Lung microvascular endothelial cell (primary cell): ENCODE measurements around the gene KRTAP10-8. TPM values are rescaled to one million over a fixed set of nuclear protein-coding genes. Genes with fewer than 3 reads are reported as not detected.
"Not testable (repeated sequence)": the region's sequence is repeated elsewhere in the genome, so short reads cannot be mapped to it uniquely, and the experiment has no call there.

Experiments
- DNase-seq, 2 donors: peaks; one replicate each; pipeline versions ENCODE4 v3.0.0 to v3.0.0-alpha.2; 2010; ENCODE audit warnings: low read depth in 2 of 2
- total RNA-seq: library from RNA; depleted of rRNA; stranded (reverse); fragments of >200 nt; gene quantifications from 2 replicates; pipeline ENCODE4 v1.2.1, GENCODE V29; 2014

KRTAP10-8 gene
- total RNA-seq, 1 donor from 2014 or later: not detected

DNA sequence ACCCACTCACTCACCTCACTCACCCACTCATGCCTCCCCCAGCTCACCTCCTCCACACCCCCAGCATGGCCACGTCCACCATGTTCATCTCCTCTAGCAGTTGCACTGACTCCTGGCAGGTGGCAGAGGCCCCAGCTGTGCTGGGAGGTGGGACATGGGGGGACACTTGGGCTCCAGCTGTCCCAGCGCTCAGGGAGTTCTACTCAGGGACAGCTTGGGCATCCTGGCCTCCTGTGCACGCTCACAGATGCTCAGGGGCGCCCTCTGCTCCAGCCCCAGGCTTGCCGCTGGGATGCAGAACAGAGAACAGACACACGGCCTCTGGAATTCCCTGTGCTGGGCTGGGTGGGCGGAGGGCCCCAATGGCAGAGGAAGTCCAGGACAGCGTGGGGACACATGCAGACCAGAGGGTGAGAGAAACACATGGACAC, 5.2 kb downstream of the KRTAP10-8 start:
- no peak for DNase-seq

DNA sequence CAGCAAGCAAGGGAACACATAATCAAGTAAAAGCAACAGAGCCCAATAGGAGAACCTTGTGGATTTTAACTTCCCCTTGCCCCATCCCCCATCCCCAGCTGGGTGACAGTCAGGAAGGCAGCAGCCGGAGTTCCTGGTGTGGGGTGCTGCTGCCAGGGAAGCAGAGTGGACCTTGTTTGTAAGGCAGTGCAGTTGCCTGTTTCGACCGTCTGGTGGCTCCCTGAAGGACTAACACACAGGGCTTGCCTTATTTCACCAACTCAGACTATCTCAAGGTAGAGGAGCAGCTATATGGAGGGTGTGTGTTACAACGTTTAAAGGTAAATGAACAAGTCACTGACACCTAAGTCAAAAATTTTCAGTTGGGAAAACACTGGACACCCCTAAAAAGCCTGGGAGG, 6.6 kb downstream of the KRTAP10-8 start:
- peak; percentile 47 to 57 for DNase-seq

DNA sequence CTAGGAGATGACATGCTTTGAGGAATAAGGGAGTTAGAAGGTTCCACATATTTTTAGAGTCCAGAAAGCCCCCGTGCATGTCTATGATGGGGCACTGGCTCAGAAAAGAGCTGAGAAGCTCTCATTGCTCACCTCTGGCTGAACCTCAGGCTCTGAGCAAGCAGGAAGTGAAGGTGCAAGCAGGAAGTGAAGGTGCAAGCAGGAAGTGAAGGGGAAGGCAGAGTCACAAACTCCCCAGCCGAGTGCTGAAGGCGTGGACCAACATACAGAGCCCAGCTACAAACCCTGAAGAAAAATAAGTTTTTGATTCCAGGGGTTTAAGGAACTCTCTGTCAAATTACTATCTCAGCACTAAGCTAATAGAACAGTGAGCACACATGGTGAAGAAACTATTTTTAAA, 7.0 kb downstream of the KRTAP10-8 start:
- DNase-seq: peak in 1 of 2 donors; percentile 13

DNA sequence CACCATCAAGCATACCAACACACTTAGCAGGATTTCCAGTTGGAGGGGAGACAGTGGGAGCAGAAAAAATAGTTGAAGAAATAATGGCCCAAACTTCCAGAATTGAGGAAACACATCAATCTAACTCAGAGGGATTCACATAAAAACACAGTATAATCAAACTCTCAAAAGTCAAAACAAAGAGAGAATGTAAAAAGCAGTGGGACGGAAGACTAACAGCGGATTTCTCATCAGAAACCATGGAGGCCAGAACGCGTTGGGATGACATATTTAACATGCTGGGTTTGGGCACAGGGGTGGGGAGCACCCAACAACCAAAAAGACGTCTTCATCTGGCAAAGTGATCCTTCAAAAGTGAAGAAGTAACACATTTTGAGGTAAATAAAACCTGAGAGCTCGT, 8.0 kb downstream of the KRTAP10-8 start:
- DNase-seq: no peak

- no peak for DNase-seq
Observed at GRCh38 chr21:44623575-44623974, 11.7 kb downstream of the KRTAP10-8 start.

DNA sequence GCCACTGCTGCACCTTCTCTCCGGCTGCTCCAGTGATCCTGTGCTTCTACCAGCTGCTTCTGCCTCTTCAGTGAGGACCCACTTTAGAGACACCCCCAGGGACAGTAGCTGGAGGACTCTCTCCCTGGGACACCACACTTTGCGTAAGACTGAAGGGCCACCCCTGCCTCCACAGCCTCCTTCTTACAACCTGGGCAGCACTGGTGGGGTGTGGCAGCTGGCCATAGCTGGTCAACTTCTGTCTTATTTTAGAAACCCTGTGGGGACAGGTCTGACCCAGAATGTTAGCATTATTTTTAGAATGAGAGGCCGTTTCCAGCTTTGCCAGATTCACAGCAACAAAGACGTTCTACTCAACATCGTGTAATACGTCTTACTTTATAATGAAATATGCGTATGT, 13.9 kb downstream of the KRTAP10-8 start:
- DNase-seq: no peak

DNA sequence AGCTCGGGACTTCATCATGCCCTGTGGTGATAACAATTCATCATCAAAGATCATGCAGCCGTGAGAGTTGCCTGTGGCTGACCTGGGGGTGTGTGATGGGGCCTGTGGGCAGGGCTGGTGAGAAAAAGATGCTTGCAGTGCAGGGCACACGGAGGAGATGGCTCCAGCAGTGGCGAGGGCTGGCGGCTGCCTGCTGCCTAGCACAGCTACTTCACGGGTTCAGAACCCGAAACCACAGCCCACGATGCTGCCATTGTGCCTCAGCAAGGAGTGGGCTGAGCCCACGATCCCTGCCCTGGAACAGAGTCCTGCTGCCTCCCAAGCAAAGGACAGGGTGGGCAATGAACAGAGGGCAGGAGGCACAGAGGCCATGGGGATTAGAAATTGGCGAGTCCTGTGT, 14.4 kb downstream of the KRTAP10-8 start:
- DNase-seq: no peak

DNA sequence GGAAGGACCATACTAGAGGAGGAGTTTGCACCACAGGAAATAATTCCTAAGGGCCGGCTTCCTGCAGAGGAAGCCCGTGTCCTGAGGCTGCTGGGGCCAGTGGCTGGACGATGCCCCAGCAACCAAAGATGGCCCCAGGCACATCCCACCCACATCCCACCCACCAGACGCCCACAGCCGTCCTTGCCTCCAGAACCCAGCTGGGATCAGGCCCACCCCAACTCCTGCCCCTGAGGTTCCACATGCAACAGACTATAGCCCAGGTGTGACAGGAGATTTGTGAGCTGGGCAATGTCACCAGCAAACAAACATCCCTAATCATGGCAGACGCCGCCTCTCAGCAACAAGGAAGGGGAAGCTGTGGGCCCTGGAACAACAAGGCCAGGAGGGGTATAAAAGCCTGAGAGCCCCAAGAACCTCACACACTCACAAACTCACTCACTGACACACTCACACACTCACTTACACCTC, 14.8 kb downstream of the KRTAP10-8 start, which contains the start of gene KRTAP10-9:
Gene KRTAP10-9 (plus strand): TSS at position 421 of the 471 bp plus-strand sequence. CDS start 79 bp downstream, outside the sequence.
- no peak for DNase-seq

GRCh38 chr21:44627181-44627822, 15.4 kb downstream of the KRTAP10-8 start:
- not testable (repeated sequence) for DNase-seq

DNA sequence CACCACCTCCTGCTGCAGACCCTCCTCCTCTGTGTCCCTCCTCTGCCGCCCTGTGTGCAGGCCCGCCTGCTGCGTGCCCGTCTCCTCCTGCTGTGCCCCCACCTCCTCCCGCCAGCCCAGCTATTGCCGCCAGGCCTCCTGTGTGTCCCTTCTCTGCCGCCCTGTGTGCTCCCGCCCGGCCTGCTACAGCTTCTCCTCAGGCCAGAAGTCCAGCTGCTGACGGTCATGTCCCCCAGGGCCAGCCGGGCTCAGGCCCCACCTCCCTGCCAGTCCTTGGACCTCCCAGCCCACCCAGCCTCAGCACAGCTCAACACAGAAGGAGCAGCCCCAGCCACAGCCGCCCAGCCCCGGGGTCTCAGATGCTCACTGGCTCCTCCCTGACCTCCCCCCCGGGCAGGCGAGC, 16.0 kb downstream of the KRTAP10-8 start:
- DNase-seq: not testable (repeated sequence)

DNA sequence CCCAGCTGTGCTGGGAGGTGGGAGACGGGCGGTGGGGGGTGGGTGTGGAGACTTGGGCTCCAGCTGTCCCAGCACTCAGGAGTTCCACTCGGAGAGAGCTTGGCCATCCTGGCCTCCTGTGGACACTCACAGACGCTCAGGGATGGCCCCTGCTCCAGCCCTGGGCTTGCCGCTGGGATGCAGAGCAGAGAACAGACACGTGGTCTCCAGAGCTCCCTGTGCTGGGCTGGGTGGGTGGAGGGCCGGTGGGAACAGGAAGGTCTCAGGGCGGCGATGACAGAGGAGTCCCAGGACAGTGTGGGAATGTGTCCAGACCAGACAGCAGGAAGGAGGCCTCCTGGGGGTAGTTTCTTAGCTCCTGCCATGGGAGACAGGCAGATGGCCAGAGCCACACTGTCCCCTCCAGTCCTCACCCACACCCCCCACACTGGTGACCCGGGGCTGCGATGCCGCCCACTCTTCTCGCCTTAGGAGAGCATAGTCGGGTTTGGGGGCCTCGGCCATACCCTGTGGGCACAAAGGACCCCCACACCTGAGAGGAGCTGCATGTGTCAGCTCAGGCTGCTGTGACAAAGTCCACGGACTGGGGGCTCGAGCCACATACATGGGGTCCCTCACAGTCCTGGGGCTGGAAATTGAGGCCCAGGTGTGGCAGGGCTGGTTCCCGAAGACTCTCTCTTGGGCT, 17.0 kb downstream of the KRTAP10-8 start:
- no peak for DNase-seq

- no peak for DNase-seq
Observed at GRCh38 chr21:44630440-44630839, 18.6 kb downstream of the KRTAP10-8 start.

GRCh38 chr21:44632067-44632466, 20.2 kb downstream of the KRTAP10-8 start:
- no peak for DNase-seq

- DNase-seq: no peak
Observed at GRCh38 chr21:44636209-44637017, 24.5 kb downstream of the KRTAP10-8 start.

GRCh38 chr21:44637018-44637850, 25.4 kb downstream of the KRTAP10-8 start, which contains the start of gene KRTAP10-10:
Gene KRTAP10-10 (plus strand): TSS chr21:44637356. CDS start chr21:44637418, 62 bp downstream.
- DNase-seq: no peak

- DNase-seq: not testable (repeated sequence)
Observed at GRCh38 chr21:44637851-44638348, 26.0 kb downstream of the KRTAP10-8 start.

GRCh38 chr21:44638506-44639330, 26.8 kb downstream of the KRTAP10-8 start:
- not testable (repeated sequence) for DNase-seq

- no peak for DNase-seq
Observed at GRCh38 chr21:44639331-44639655, 27.4 kb downstream of the KRTAP10-8 start.

- no peak for DNase-seq
Observed at GRCh38 chr21:44640761-44641160, 28.9 kb downstream of the KRTAP10-8 start.

- peak in 1 of 2 donors; percentile 29 for DNase-seq
Observed at GRCh38 chr21:44643741-44644310, 31.9 kb downstream of the KRTAP10-8 start.
